GM21619 (cell line): Measurements from ENCODE around the gene MED1.

Experiments used
- ATAC-seq: cut with Tn5 transposase; IDR thresholded peaks from one replicate; pipeline ENCODE4 v1.9.1; 2021; ENCODE audit not compliant: unreplicated experiment

MED1 gene

GRCh38 chr17:39364236-39365025 is 86.6 kb downstream of the MED1 start:
- ATAC-seq: no peak

GRCh38 chr17:39361064-39361463 is 90.0 kb downstream of the MED1 start:
- ATAC-seq: no peak

- ATAC-seq: no peak
Observed at GRCh38 chr17:39360537-39360936, 90.5 kb downstream of the MED1 start.

- no peak for ATAC-seq
Observed at GRCh38 chr17:39359994-39360393, 91.1 kb downstream of the MED1 start.

GRCh38 chr17:39357986-39358385 is 93.1 kb downstream of the MED1 start:
- ATAC-seq: no peak

- no peak for ATAC-seq
Observed at GRCh38 chr17:39357488-39357887, 93.6 kb downstream of the MED1 start.
